HEK293 (cell line): ENCODE data around the gene GSG1.

ENCODE experiments used
- CTCF ChIA-PET: fragments of 350-600 bp; formaldehyde crosslinking; extraction: SDS; loops from one replicate; lab custom pipeline; 2021; ENCODE audit warnings: antibody characterized with exemption; lab: Yijun Ruan, JAX
- POLR2A ChIA-PET: fragments of 300-600 bp; formaldehyde crosslinking; extraction: SDS; loops from one replicate; lab custom pipeline; 2020; ENCODE audit warnings: antibody characterized with exemption, inconsistent platforms; lab: Yijun Ruan, JAX
- H3K27ac ChIP-seq: fragments of 200-500 bp; sonication (Bioruptor generic); 2 replicates; pipeline ENCODE4 v1.5.1; 2014; ENCODE audit warnings: low read depth, low read length, control low read depth, inconsistent platforms; ENCODE audit errors: extremely low read depth
- H3K36me3 ChIP-seq, 2 experiments: fragments of 200-500 bp in 1 of 2; sonication (Bioruptor generic) in 1 of 2; 1 replicate in 1 of 2; 2 replicates in 1 of 2; pipeline ENCODE4 v1.5.1; 2014 to 2017; ENCODE audit warnings: inconsistent platforms in 2 of 2, low read length in 2 of 2; ENCODE audit not compliant: control insufficient read depth in 2 of 2, insufficient read depth in 1 of 2
- H3K4me1 ChIP-seq: fragments of 200-500 bp; sonication (Bioruptor generic); 2 replicates; pipeline ENCODE4 v1.5.1; 2014; ENCODE audit warnings: mild to moderate bottlenecking, low read length, inconsistent platforms; ENCODE audit not compliant: control insufficient read depth, insufficient read depth
- H3K4me3 ChIP-seq: 2 replicates; pipeline ENCODE4 v1.5.1; 2011; ENCODE audit warnings: low read depth, mild to moderate bottlenecking, control low read depth, low read length, moderate library complexity
- H3K9me3 ChIP-seq: fragments of 200-500 bp; sonication (Bioruptor generic); 2 replicates; pipeline ENCODE4 v1.5.1; 2014; ENCODE audit warnings: low read depth, low read length, inconsistent platforms; ENCODE audit not compliant: control insufficient read depth, insufficient read depth
- EGR2 ChIP-seq: fragments of 450-650 bp; formaldehyde crosslinking; IDR thresholded peaks from 2 replicates; pipeline ENCODE4 v1.5.1; 2016; ENCODE audit warnings: low read depth, missing biosample characterization, missing genetic modification characterization
- GLI2 ChIP-seq: fragments of 450-650 bp; formaldehyde crosslinking; IDR thresholded peaks from 2 replicates; pipeline ENCODE4; 2017; ENCODE audit warnings: missing biosample characterization, missing genetic modification characterization, low read depth, borderline replicate concordance
- HOXD13 ChIP-seq: sonication (generic); formaldehyde crosslinking; IDR thresholded peaks from 2 replicates; pipeline ENCODE4 v1.8.0; 2022; ENCODE audit warnings: missing genetic modification reagents, borderline replicate concordance
- KLF1 ChIP-seq: fragments of 450-650 bp; formaldehyde crosslinking; IDR thresholded peaks from 2 replicates; pipeline ENCODE4 v1.5.1; 2016; ENCODE audit warnings: missing biosample characterization, missing genetic modification characterization
- PATZ1 ChIP-seq: fragments of 450-650 bp; formaldehyde crosslinking; IDR thresholded peaks from 2 replicates; pipeline ENCODE4 v1.5.1; 2016; ENCODE audit warnings: missing biosample characterization, missing genetic modification characterization
- TRIM28 ChIP-seq: IDR thresholded peaks from 2 replicates; pipeline ENCODE4 v1.6.1; 2011; ENCODE audit warnings: low read length, control low read depth, borderline replicate concordance
- ZNF214 ChIP-seq: fragments of 450-650 bp; formaldehyde crosslinking; IDR thresholded peaks from 2 replicates; pipeline ENCODE4 v1.5.1; 2017; ENCODE audit warnings: missing biosample characterization, mild to moderate bottlenecking, missing genetic modification characterization, borderline replicate concordance
- ZNF324 ChIP-seq: fragments of 450-650 bp; formaldehyde crosslinking; IDR thresholded peaks from 2 replicates; pipeline ENCODE4 v1.5.1; 2016; ENCODE audit warnings: missing biosample characterization, missing genetic modification characterization
- ZNF529 ChIP-seq: fragments of 450-650 bp; formaldehyde crosslinking; IDR thresholded peaks from 2 replicates; pipeline ENCODE4 v1.5.1; 2017; ENCODE audit warnings: missing genetic modification characterization, missing biosample characterization; ENCODE audit not compliant: insufficient replicate concordance
- ZNF548 ChIP-seq: fragments of 450-650 bp; formaldehyde crosslinking; IDR thresholded peaks from 2 replicates; pipeline ENCODE4 v1.5.1; 2016; ENCODE audit warnings: missing biosample characterization, missing genetic modification characterization
- ZNF555 ChIP-seq: fragments of 450-650 bp; formaldehyde crosslinking; conservative IDR thresholded peaks from 2 replicates; pipeline ENCODE4 v1.5.1; 2017; ENCODE audit warnings: missing biosample characterization, mild to moderate bottlenecking, missing genetic modification characterization, inconsistent platforms
- ZNF707 ChIP-seq: fragments of 450-650 bp; formaldehyde crosslinking; IDR thresholded peaks from 2 replicates; pipeline ENCODE4 v1.5.1; 2016; ENCODE audit warnings: missing biosample characterization, missing genetic modification characterization
- TF ChIP-seq, protein P1 (sequence below): fragments of 450-650 bp; formaldehyde crosslinking; IDR thresholded peaks from 2 replicates; pipeline ENCODE4; 2016; ENCODE audit warnings: missing biosample characterization, missing genetic modification characterization

The GSG1 gene

GRCh38 chr12:13074396-13075117 lies 28.9 kb downstream of the GSG1 start:
- Histone ChIP-seq H3K4me1 (no peaks in the 10 kb centered on the region), H3K27ac (no peak overlapping the region), H3K9me3 (no peaks in the 10 kb centered on the region), H3K36me3 (peaks cover 0 to 55% of the 10 kb centered on the region in 2 experiments; a peak in 2 of 3 replicates), H3K4me3 (no peak overlapping the region)
- ChIA-PET CTCF (no interaction called here), POLR2A (no interaction called here)
- no peak for TF ChIP-seq ZNF214 (tag by site-specific recombination)
- no peak for TF ChIP-seq ZNF548 (tag by site-specific recombination)
- no peak for TF ChIP-seq ZNF529 (tag by site-specific recombination)
- TF ChIP-seq TRIM28: no peak
- TF ChIP-seq ZNF707: no peak
- no peak for TF ChIP-seq HOXD13
- TF ChIP-seq PATZ1 (tag by site-specific recombination): no peak
- no peak for TF ChIP-seq EGR2 (tag by site-specific recombination)
- no peak for TF ChIP-seq ZNF324 (tag by site-specific recombination)
- TF ChIP-seq KLF1 (tag by site-specific recombination): no peak

- Histone ChIP-seq H3K4me3 (no peak overlapping the region), H3K27ac (no peak overlapping the region), H3K36me3 (peaks cover 3 to 65% of the 10 kb centered on the region in 2 experiments; a peak in 2 of 3 replicates), H3K4me1 (no peaks in the 10 kb centered on the region), H3K9me3 (no peaks in the 10 kb centered on the region)
- ChIA-PET CTCF (interaction anchor here (0.6 to 0.7 kb wide), 2 partner anchors 37 to 123 kb away, joined by 3 read pairs; partner anchors contain the start of gene EMP1), POLR2A (no interaction called here)
- TF ChIP-seq, protein P1, sequence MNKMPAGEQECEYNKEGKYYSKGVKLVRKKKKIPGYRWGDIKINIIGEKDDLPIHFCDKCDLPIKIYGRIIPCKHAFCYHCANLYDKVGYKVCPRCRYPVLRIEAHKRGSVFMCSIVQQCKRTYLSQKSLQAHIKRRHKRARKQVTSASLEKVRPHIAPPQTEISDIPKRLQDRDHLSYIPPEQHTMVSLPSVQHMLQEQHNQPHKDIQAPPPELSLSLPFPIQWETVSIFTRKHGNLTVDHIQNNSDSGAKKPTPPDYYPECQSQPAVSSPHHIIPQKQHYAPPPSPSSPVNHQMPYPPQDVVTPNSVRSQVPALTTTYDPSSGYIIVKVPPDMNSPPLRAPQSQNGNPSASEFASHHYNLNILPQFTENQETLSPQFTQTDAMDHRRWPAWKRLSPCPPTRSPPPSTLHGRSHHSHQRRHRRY (tag by site-specific recombination): no peak
- no peak for TF ChIP-seq ZNF555
Observed at GRCh38 chr12:13073173-13073572, 30.3 kb downstream of the GSG1 start.

GRCh38 chr12:13071305-13072280 lies 31.9 kb downstream of the GSG1 start:
- H3K4me1 ChIP-seq: no peaks in the 10 kb centered on the region
- ChIA-PET POLR2A (interaction anchor here (0.7 kb wide), 1 partner anchor 581 kb away, joined by 4 read pairs; no protein-coding TSS in a partner anchor), CTCF (no interaction called here)
- H3K9me3 ChIP-seq: no peaks in the 10 kb centered on the region
- H3K27ac ChIP-seq: no peak overlapping the region
- TF ChIP-seq GLI2 (tag by site-specific recombination): no peak
- H3K36me3 ChIP-seq: peaks cover 3 to 75% of the 10 kb centered on the region in 2 experiments; a peak in 2 of 3 replicates
- H3K4me3 ChIP-seq: no peak overlapping the region
